Uterus (tissue), 4 donors: ENCODE results near the gene SERP2. TPM values are rescaled to one million over a fixed set of nuclear protein-coding genes. Genes with fewer than 3 reads are reported as not detected.
A peak's percentile ranks its signal among the peaks of the same experiment; 100 is the strongest.

Source experiments
- DNase-seq, 2 donors: peaks; one replicate each; pipeline ENCODE4 v3.0.0-alpha.2; 2019 to 2020
- H3K27ac ChIP-seq, 2 donors: fragments of 200-600 bp; sonication (generic); 1 replicate in 1 of 2; 2 replicates in 1 of 2; pipeline ENCODE4 v1.5.1; 2016 to 2018
- H3K27me3 ChIP-seq, 2 donors: fragments of 200-600 bp; sonication (generic); one replicate each; pipeline ENCODE4 v1.5.1; 2018 to 2019; ENCODE audit warnings: control low read depth in 1 of 2
- H3K36me3 ChIP-seq, 2 donors: fragments of 200-600 bp; sonication (generic); one replicate each; pipeline ENCODE4 v1.5.1; 2019; ENCODE audit warnings: control low read depth in 1 of 2
- H3K4me1 ChIP-seq, 2 donors: fragments of 200-600 bp; sonication (generic); one replicate each; pipeline ENCODE4 v1.5.1; 2018 to 2019; ENCODE audit warnings: control low read depth in 1 of 2
- H3K4me3 ChIP-seq, 2 donors: fragments of 200-600 bp; sonication (generic); 1 replicate in 1 of 2; 2 replicates in 1 of 2; pipeline ENCODE4 v1.5.1; 2018 to 2019; ENCODE audit warnings: mild to moderate bottlenecking in 1 of 2
- H3K9me3 ChIP-seq, 2 donors: fragments of 200-600 bp; sonication (generic); one replicate each; pipeline ENCODE4 v1.5.1; 2019; ENCODE audit warnings: control low read depth in 1 of 2
- CTCF ChIP-seq, 4 experiments: fragments of 200-600 bp in 2 of 4; fragments of 450-650 bp in 2 of 4; sonication (generic) in 2 of 4; IDR thresholded peaks; one replicate each; pipeline ENCODE4 v1.5.1; 2016 to 2019; ENCODE audit warnings: antibody characterized with exemption in 4 of 4, mild to moderate bottlenecking in 2 of 4, moderate library complexity in 1 of 4
- POLR2A ChIP-seq, 2 donors: fragments of 450-650 bp; IDR thresholded peaks; one replicate each; pipeline ENCODE4 v1.6.1; 2016; ENCODE audit warnings: antibody characterized with exemption in 2 of 2, mild to moderate bottlenecking in 1 of 2, moderate library complexity in 1 of 2
- intact Hi-C: fragments of 100-400 bp; cut with DNase I; formaldehyde crosslinking; loops from one replicate; pipeline ENCODE4 v1.15.1; 2023; ENCODE audit warnings: low total_unique reads
- total RNA-seq, 4 donors: library from RNA; depleted of rRNA in 3 of 4; stranded (reverse); fragments of >200 nt in 3 of 4; gene quantifications; one replicate each; pipeline versions ENCODE4 v1.1.0 to v1.2.4, GENCODE V29; 2014 to 2023
- donor health status: DM: yes; HTN: yes; CAD: no.

Gene SERP2
- total RNA-seq, 4 donors from 2014 or later, result 0.77 to 12.6 (median 5.9) TPM

DNA sequence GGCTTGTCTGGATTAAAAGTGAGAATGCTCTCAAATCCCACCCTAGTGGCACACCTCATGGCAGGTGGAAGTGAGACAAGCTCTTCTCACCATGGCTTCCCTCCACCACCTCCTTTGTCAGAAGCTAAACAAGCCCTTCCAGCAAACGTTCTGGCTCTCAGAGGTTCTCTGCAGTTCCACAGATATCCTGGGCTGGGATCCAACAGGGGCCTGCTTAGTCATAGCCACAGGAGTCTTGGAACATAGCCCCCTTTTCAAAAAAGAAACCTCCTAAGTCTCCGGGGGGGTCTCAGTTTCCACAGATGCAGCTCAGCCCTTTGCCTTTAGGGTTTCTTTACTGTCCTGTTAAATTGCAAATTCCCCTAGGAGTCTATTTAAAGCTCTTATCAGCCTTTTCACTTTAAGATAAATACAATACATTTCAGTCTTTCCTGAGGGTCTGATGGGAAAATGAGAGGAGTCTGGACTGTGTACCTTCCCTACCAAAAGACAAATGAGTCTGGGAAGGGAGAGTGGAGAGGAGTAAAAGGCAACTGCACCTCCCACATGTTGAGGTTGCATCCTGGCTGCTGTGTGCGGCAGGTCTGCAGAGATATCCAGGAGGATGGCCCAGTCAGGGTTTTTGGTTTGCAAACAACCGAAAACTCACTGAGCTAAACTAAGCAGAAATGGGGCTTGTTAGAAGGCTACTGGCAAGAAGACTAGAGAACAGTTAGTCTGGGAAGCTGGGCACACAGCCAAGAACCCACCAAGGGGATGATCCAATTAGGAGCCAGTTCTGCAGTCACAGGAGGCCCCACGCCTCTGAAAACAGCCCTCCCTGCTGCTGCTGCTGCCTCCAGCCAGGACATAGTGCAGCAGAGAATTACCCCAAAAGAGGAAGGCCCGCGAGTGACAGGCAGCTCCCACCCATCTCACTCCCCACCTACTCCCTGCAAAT lies 41.4 kb upstream of the SERP2 start:
- no peaks in the 10 kb centered on the region for H3K36me3 ChIP-seq
- no peaks in the 10 kb centered on the region for H3K27me3 ChIP-seq
- H3K4me1 ChIP-seq, result peaks cover 0 to 16% of the 10 kb centered on the region in 2 donors
- H3K27ac ChIP-seq, result peak overlapping the region; percentile 81 to 85
- DNase-seq, result peak; percentile 88 to 96
- no peak overlapping the region for H3K4me3 ChIP-seq
- no peaks in the 10 kb centered on the region for H3K9me3 ChIP-seq
- intact Hi-C loops, result no loop called here
- TF ChIP-seq POLR2A (IDR thresholded peaks at IDR 0.05), result no peak
- no peak for TF ChIP-seq CTCF (IDR thresholded peaks at IDR 0.05)

DNA sequence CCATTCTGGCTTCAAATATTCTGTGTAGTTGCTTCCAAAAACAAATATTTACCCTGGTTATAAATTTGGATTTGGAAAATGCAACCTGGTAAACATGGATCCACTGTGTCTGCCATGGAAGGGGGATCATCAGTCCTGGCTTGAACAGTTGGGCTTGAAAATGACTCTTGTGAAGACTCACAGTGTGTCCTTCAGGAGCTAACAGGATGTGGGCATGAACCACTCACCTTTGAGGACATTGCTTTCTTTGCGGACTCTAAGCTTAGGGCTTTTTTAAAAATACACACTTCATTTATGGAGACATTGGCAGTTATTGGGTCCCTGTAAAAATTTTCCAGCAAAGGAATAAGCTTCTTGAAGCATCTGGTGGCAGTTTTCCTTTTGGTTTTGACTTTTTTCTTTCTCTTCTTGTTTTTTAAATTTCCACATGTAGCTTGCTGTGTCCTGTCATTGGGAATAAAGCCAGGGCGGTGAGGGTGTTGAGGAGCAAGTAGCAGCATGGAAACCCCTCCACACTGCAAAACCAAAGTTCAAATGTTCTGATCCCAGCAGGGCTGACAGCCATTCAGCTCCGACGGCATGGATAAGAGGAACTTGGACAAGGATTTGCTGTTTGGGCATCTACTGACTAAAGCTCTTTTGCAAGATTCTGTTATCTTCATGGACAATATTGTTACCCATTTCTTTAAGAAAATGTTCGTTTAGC lies 39.5 kb upstream of the SERP2 start:
- DNase-seq, result no peak
- intact Hi-C loops, result no loop called here
- Histone ChIP-seq H3K27ac (peak overlapping the region in 1 of 2 donors; percentile 81), H3K27me3 (no peaks in the 10 kb centered on the region), H3K4me1 (peaks cover 0 to 16% of the 10 kb centered on the region in 2 donors), H3K36me3 (no peaks in the 10 kb centered on the region), H3K4me3 (no peak overlapping the region), H3K9me3 (no peaks in the 10 kb centered on the region)
- TF ChIP-seq POLR2A (IDR thresholded peaks at IDR 0.05) (no peak), CTCF (IDR thresholded peaks at IDR 0.05) (no peak)

DNA sequence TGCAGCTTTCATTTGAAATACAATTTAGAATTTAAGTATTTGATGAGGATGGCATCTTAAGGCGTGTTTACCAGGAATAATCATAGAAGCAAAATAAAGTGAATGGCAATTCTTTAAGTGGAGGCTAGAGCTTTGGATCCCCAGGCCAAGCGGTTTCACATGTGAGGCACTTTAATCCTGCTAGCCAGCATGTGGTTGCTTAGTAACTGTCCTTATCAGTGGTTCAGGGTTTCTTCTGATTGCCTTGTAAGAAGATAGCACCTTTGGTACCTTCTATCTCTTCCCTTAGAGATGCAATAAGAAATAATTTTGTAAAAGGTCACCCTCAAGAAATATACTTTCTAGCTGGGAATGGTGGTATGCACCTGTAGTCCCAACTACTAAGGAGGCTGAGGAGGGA lies 38.9 kb upstream of the SERP2 start:
- TF ChIP-seq CTCF (IDR thresholded peaks at IDR 0.05) (no peak), POLR2A (IDR thresholded peaks at IDR 0.05) (no peak)
- no peak for DNase-seq
- H3K36me3 ChIP-seq, result no peaks in the 10 kb centered on the region
- peaks cover 0 to 16% of the 10 kb centered on the region in 2 donors for H3K4me1 ChIP-seq
- H3K9me3 ChIP-seq, result no peaks in the 10 kb centered on the region
- H3K4me3 ChIP-seq, result no peak overlapping the region
- H3K27ac ChIP-seq, result no peak overlapping the region
- no peaks in the 10 kb centered on the region for H3K27me3 ChIP-seq
- intact Hi-C loops, result no loop called here

DNA sequence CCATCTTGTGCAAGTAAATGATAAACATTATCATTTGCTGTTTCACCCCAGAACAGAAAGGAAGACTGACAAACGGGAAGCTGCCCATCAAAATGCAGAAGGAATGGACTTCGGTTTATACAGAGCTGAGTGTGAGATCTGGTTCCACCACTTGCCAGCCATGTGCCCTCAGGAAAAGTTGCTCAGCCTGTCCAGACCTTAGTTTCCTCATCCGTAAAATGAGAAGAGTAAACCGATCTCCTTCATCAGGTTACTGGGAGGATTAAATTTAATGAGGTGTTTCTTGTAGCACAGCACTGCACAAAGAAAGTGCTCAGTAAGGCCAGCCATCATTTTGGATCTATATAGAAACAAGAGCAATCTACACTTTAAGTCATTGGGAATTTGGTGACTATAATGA lies 36.7 kb upstream of the SERP2 start:
- intact Hi-C loops, result no loop called here
- DNase-seq, result no peak
- no peaks in the 10 kb centered on the region for H3K36me3 ChIP-seq
- no peaks in the 10 kb centered on the region for H3K9me3 ChIP-seq
- TF ChIP-seq CTCF (IDR thresholded peaks at IDR 0.05) (no peak), POLR2A (IDR thresholded peaks at IDR 0.05) (no peak)
- no peak overlapping the region for H3K27ac ChIP-seq
- no peaks in the 10 kb centered on the region for H3K27me3 ChIP-seq
- H3K4me1 ChIP-seq, result peaks cover 0 to 9% of the 10 kb centered on the region in 2 donors
- H3K4me3 ChIP-seq, result no peak overlapping the region

GRCh38 chr13:44337581-44337980 lies 36.0 kb upstream of the SERP2 start:
- H3K4me3 ChIP-seq, result no peak overlapping the region
- no peaks in the 10 kb centered on the region for H3K36me3 ChIP-seq
- no peak overlapping the region for H3K27ac ChIP-seq
- no peak for DNase-seq
- intact Hi-C loops, result no loop called here
- H3K4me1 ChIP-seq, result peaks cover 0 to 5% of the 10 kb centered on the region in 2 donors
- no peaks in the 10 kb centered on the region for H3K27me3 ChIP-seq
- no peak for TF ChIP-seq POLR2A (IDR thresholded peaks at IDR 0.05)
- no peak for TF ChIP-seq CTCF (IDR thresholded peaks at IDR 0.05)
- no peaks in the 10 kb centered on the region for H3K9me3 ChIP-seq
